K562 (cell line): ENCODE data around the gene MYO1B.

Experiments
- ZHX1 ChIP-seq: fragments of 150-350 bp; conservative IDR thresholded peaks from 2 replicates; pipeline ENCODE4 v1.6.1; 2014; ENCODE audit warnings: low read length
- ZKSCAN8 ChIP-seq: fragments of 200-800 bp; sonication (Bioruptor generic); IDR thresholded peaks from 2 replicates; pipeline ENCODE4 v1.6.1; 2016; ENCODE audit warnings: missing genetic modification characterization, missing compliant biosample characterization
- ZNF23 ChIP-seq: fragments of 250-450 bp; sonication (Bioruptor Pico); IDR thresholded peaks from 2 replicates; pipeline ENCODE4 v1.4.0; 2020; ENCODE audit warnings: mild to moderate bottlenecking

- TF ChIP-seq ZKSCAN8 (CRISPR knock-in tag) (no peak), ZHX1 (no peak), ZNF23 (CRISPR knock-in tag) (no peak)
Measured at GRCh38 chr2:191436368-191437055, 191.3 kb downstream of the MYO1B start.
